H1 (cell line): ENCODE measurements around the gene ZSCAN30. TPM values are rescaled to one million over a fixed set of nuclear protein-coding genes. Genes with fewer than 3 reads are reported as not detected.

Experiments used
- CTCF ChIA-PET: fragments of 300-600 bp; sonication (Branson Sonifier 250); formaldehyde crosslinking; loops from one replicate; lab custom pipeline; 2021; ENCODE audit not compliant: partially characterized antibody; lab: Charles Lee
- POLR2A ChIA-PET: fragments of 300-600 bp; sonication (Branson Sonifier 250); formaldehyde crosslinking; loops from one replicate; lab custom pipeline; 2021; ENCODE audit warnings: inconsistent platforms; ENCODE audit not compliant: partially characterized antibody; lab: Charles Lee
- DNase-seq, 2 experiments: peaks; one replicate each; pipeline versions ENCODE4 v3.0.0 to v3.0.0-alpha.2; 2010 to 2022; ENCODE audit warnings: low spot score in 2 of 2, low read depth in 1 of 2, mixed read lengths in 1 of 2
- FAIRE-seq: peaks from 2 replicates; lab custom pipeline; 2011; peaks lifted over from hg19 to GRCh38; lab: Jason Lieb, UNC
- H2AFZ ChIP-seq: 2 replicates; pipeline ENCODE4 v1.8.1; 2012; ENCODE audit warnings: low read length, inconsistent platforms
- H2AK5ac ChIP-seq: 2 replicates; pipeline ENCODE4 v1.6.1; 2013; ENCODE audit warnings: low read depth, low read length
- H2BK120ac ChIP-seq: replicated peaks from 2 replicates; pipeline ENCODE3; 2013; ENCODE audit warnings: low read depth, low read length, inconsistent platforms
- H2BK12ac ChIP-seq: 2 replicates; pipeline ENCODE4 v1.6.1; 2013; ENCODE audit warnings: low read depth, low read length
- H2BK15ac ChIP-seq: 2 replicates; pipeline ENCODE4 v1.6.1; 2013; ENCODE audit warnings: low read length
- H2BK20ac ChIP-seq: 2 replicates; pipeline ENCODE4 v1.6.1; 2013; ENCODE audit warnings: low read length
- H2BK5ac ChIP-seq: 2 replicates; pipeline ENCODE4 v1.6.1; 2013; ENCODE audit warnings: low read depth, low read length
- H3K14ac ChIP-seq: 2 replicates; pipeline ENCODE4 v1.6.1; 2013; ENCODE audit warnings: inconsistent platforms; ENCODE audit not compliant: insufficient read length
- H3K18ac ChIP-seq: 2 replicates; pipeline ENCODE4 v1.6.1; 2013; ENCODE audit warnings: low read length; ENCODE audit errors: extremely low read depth
- H3K23ac ChIP-seq: 2 replicates; pipeline ENCODE4 v1.6.1; 2013; ENCODE audit warnings: inconsistent platforms; ENCODE audit not compliant: insufficient read length
- H3K23me2 ChIP-seq: 2 replicates; pipeline ENCODE4 v1.6.1; 2013; ENCODE audit warnings: low read depth, low read length
- H3K27ac ChIP-seq: 2 replicates; pipeline ENCODE4 v1.6.1; 2011; ENCODE audit warnings: low read depth, low read length, inconsistent platforms
- H3K27me3 ChIP-seq, 4 experiments: replicated peaks in 1 of 4; 1 replicate in 1 of 4; 2 replicates in 3 of 4; pipeline versions ENCODE4 v1.6.1 to v1.8.1; 2011 to 2013; ENCODE audit warnings: low read length in 3 of 4, mild to moderate bottlenecking in 3 of 4, inconsistent platforms in 2 of 4, mixed read lengths in 2 of 4, moderate library complexity in 1 of 4; ENCODE audit not compliant: control insufficient read depth in 3 of 4, insufficient read depth in 3 of 4; ENCODE audit errors: extremely low read depth in 1 of 4
- H3K36me3 ChIP-seq, 4 experiments: 2 replicates each; pipeline versions ENCODE4 v1.6.1 to v1.8.1; 2011 to 2013; ENCODE audit warnings: mild to moderate bottlenecking in 4 of 4, low read length in 3 of 4, moderate library complexity in 2 of 4, control low read depth in 1 of 4, inconsistent platforms in 1 of 4; ENCODE audit not compliant: insufficient read depth in 4 of 4, control insufficient read depth in 2 of 4
- H3K4ac ChIP-seq: replicated peaks from 2 replicates; pipeline ENCODE3; 2013; ENCODE audit warnings: low read length, low read depth, mixed read lengths, inconsistent platforms; ENCODE audit not compliant: insufficient read length
- H3K4me1 ChIP-seq, 4 experiments: replicated peaks in 1 of 4; 1 replicate in 1 of 4; 2 replicates in 3 of 4; pipeline versions ENCODE4 v1.6.1 to v1.8.1; 2011 to 2013; ENCODE audit warnings: low read length in 3 of 4, inconsistent platforms in 2 of 4, mixed read lengths in 1 of 4; ENCODE audit not compliant: insufficient read depth in 4 of 4, control insufficient read depth in 3 of 4
- H3K4me2 ChIP-seq, 2 experiments: 2 replicates each; pipeline versions ENCODE4 v1.6.1 to v1.8.1; 2011 to 2013; ENCODE audit warnings: low read depth in 2 of 2, low read length in 2 of 2, control low read depth in 1 of 2, inconsistent platforms in 1 of 2, mild to moderate bottlenecking in 1 of 2; ENCODE audit not compliant: insufficient read depth in 1 of 2
- H3K4me3 ChIP-seq, 4 experiments: fragments of 200-600, 300-600 bp in 1 of 4; sonication (generic), shearing (Covaris generic), sonication (Bioruptor Twin) in 1 of 4; 2 replicates each; pipeline versions ENCODE4 v1.5.1 to v1.8.1; 2011 to 2016; ENCODE audit warnings: low read length in 4 of 4, low read depth in 3 of 4, control low read depth in 2 of 4, inconsistent platforms in 2 of 4, mild to moderate bottlenecking in 2 of 4, mixed read lengths in 1 of 4, moderate library complexity in 1 of 4; ENCODE audit not compliant: insufficient read depth in 2 of 4; ENCODE audit errors: extremely low read depth in 1 of 4
- H3K56ac ChIP-seq: replicated peaks from 2 replicates; pipeline ENCODE3; 2013; ENCODE audit warnings: low read depth, mild to moderate bottlenecking, mixed read lengths, low read length, inconsistent platforms; ENCODE audit not compliant: insufficient read length
- H3K79me1 ChIP-seq: 2 replicates; pipeline ENCODE4 v1.6.1; 2013; ENCODE audit warnings: low read depth, low read length, control low read depth
- H3K79me2 ChIP-seq, 2 experiments: 2 replicates each; pipeline versions ENCODE4 v1.6.1 to v1.8.1; 2012 to 2013; ENCODE audit warnings: low read length in 2 of 2, mild to moderate bottlenecking in 2 of 2, inconsistent platforms in 1 of 2; ENCODE audit not compliant: insufficient read depth in 2 of 2, control insufficient read depth in 1 of 2
- H3K9ac ChIP-seq, 4 experiments: replicated peaks in 1 of 4; 1 replicate in 1 of 4; 2 replicates in 3 of 4; pipeline versions ENCODE4 v1.6.1 to v1.8.1; 2011 to 2013; ENCODE audit warnings: low read depth in 3 of 4, low read length in 3 of 4, control low read depth in 2 of 4, mild to moderate bottlenecking in 2 of 4, moderate library complexity in 2 of 4, inconsistent platforms in 1 of 4; ENCODE audit errors: extremely low read depth in 1 of 4
- H3K9me3 ChIP-seq, 2 experiments: 2 replicates each; pipeline versions ENCODE4 v1.6.1 to v1.8.1; 2012 to 2013; ENCODE audit warnings: mild to moderate bottlenecking in 2 of 2, moderate library complexity in 2 of 2, control low read depth in 1 of 2, inconsistent platforms in 1 of 2, low read depth in 1 of 2, low read length in 1 of 2, mixed read lengths in 1 of 2; ENCODE audit not compliant: insufficient read depth in 2 of 2
- H4K20me1 ChIP-seq, 2 experiments: replicated peaks in 1 of 2; 2 replicates each; pipeline versions ENCODE3 to v1.8.1; 2011 to 2013; ENCODE audit warnings: inconsistent platforms in 2 of 2, low read length in 2 of 2, mild to moderate bottlenecking in 1 of 2; ENCODE audit not compliant: insufficient read depth in 2 of 2, control insufficient read depth in 1 of 2
- H4K5ac ChIP-seq: 2 replicates; pipeline ENCODE4 v1.6.1; 2013; ENCODE audit warnings: low read length, low read depth, mixed read lengths, inconsistent platforms; ENCODE audit not compliant: insufficient read length
- H4K8ac ChIP-seq: 2 replicates; pipeline ENCODE4 v1.8.0; 2013; ENCODE audit warnings: mild to moderate bottlenecking, moderate library complexity, low read length, inconsistent platforms; ENCODE audit not compliant: insufficient read depth; ENCODE audit errors: extremely low read depth
- H4K91ac ChIP-seq: replicated peaks from 2 replicates; pipeline ENCODE3; 2013; ENCODE audit warnings: low read length, mixed read lengths, inconsistent platforms; ENCODE audit not compliant: insufficient read length
- MAFK ChIP-seq: IDR thresholded peaks from 2 replicates; pipeline ENCODE4 v1.6.1; 2012; ENCODE audit warnings: low read depth, mild to moderate bottlenecking, improper control_type of control experiment, low read length
- POLR2AphosphoS5 ChIP-seq: IDR thresholded peaks from 2 replicates; pipeline ENCODE4 v1.6.1; 2011; ENCODE audit warnings: low read depth, low read length
- RAD21 ChIP-seq, 2 experiments: IDR thresholded peaks in 1 of 2; conservative IDR thresholded peaks in 1 of 2; 2 replicates each; pipeline ENCODE4 v1.6.1; 2011; ENCODE audit warnings: low read depth in 2 of 2, low read length in 2 of 2, improper control_type of control experiment in 1 of 2, inconsistent platforms in 1 of 2, mild to moderate bottlenecking in 1 of 2, moderate library complexity in 1 of 2
- SIX5 ChIP-seq: IDR thresholded peaks from 2 replicates; pipeline ENCODE4 v1.6.1; 2011; ENCODE audit warnings: mild to moderate bottlenecking, low read depth, low read length
- TAF1 ChIP-seq: IDR thresholded peaks from 2 replicates; pipeline ENCODE4 v1.6.1; 2011; ENCODE audit warnings: mild to moderate bottlenecking, low read depth, low read length
- YY1 ChIP-seq: IDR thresholded peaks from 2 replicates; pipeline ENCODE4 v1.6.1; 2011; ENCODE audit warnings: low read depth, mild to moderate bottlenecking, low read length
- WGBS, 2 experiments: shearing (Covaris generic) in 1 of 2; methylation state at CpG; one replicate each; pipeline versions ENCODE4 v1.1.6 to v1.1.7; 2013 to 2015; ENCODE audit warnings: low lambda C conversion rate in 2 of 2, mixed read lengths in 2 of 2, inconsistent platforms in 1 of 2, low coverage in 1 of 2, missing lambda C conversion rate in 1 of 2; ENCODE audit not compliant: insufficient replicate concordance in 2 of 2, insufficient coverage in 1 of 2, insufficient read length in 1 of 2; ENCODE audit errors: extremely low coverage in 1 of 2, missing lambda C conversion rate in 1 of 2; 5-methylcytosine and 5-hydroxymethylcytosine counted together
- polyA plus RNA-seq, 7 experiments: library from polyadenylated mRNA; depleted of rRNA in 3 of 7; stranded (reverse) in 5 of 7; unstranded in 2 of 7; fragments of >200 nt in 5 of 7; fragments of 200-250 nt in 2 of 7; gene quantifications; 1 replicate in 5 of 7; 2 replicates in 1 of 7; 4 replicates in 1 of 7; pipeline versions ENCODE4 v1.2.1 to v1.2.3, GENCODE V29; 2011 to 2013; ENCODE audit warnings: missing spikeins in 2 of 7, mixed read lengths in 2 of 7
- total RNA-seq: library from RNA; stranded (reverse); fragmentation: NEBNext Ultra II Directional; extraction: Animal tissue kit (Norgen Biotek cat#: 25700); gene quantifications from 2 replicates; pipeline ENCODE4 v1.2.1, GENCODE V29; 2021
- TF ChIP-seq, protein P1 (sequence below): IDR thresholded peaks from 2 replicates; pipeline ENCODE4 v1.6.1; 2011; ENCODE audit warnings: low read length, improper control_type of control experiment

Gene ZSCAN30
- total and polyA plus RNA-seq, 2 of the 8 experiments (the other 6 are each of a cell fraction or from before 2014, with no cell fraction given): 4.4 to 10.3 TPM

GRCh38 chr18:35289293-35289692 is 736 bp downstream of the ZSCAN30 start:
- Histone ChIP-seq H3K23ac (no peak overlapping the region), H3K56ac (peak overlapping the region; percentile 74), H2BK12ac (0 out of 2 replicates have a peak overlapping the region, but pooled peaks have one; percentile 51), H2BK15ac (no peak overlapping the region), H2BK5ac (peak overlapping the region; percentile 12; the same call in 1 of the 2 replicates), H3K36me3 (peaks cover 0 to 7% (median 4%) of the 10 kb centered on the region in 4 experiments; a peak in 5 of 8 replicates), H2AK5ac (no peak overlapping the region), H3K79me2 (peaks cover 0 to 52% of the 10 kb centered on the region in 2 experiments; a peak in 2 of 4 replicates), H2BK120ac (no peak overlapping the region), H3K23me2 (peaks cover 9% of the 10 kb centered on the region), H3K79me1 (peaks cover 15% of the 10 kb centered on the region), H3K9me3 (peaks cover 7% of the 10 kb centered on the region in 2 experiments), H4K5ac (peak overlapping the region; percentile 65), H3K4me1 (peaks cover 0 to 10% (median 0%) of the 10 kb centered on the region in 4 experiments; a peak in 2 of 7 replicates), H3K4me2 (peak overlapping the region; percentile 85 to 91), H2AFZ (peak overlapping the region; percentile 90; the same call in 1 of the 2 replicates), H3K27me3 (no peaks in the 10 kb centered on the region), H3K4me3 (peak overlapping the region; percentile 83 to 97 (median 90)), H4K20me1 (no peaks in the 10 kb centered on the region), H4K8ac (no peak overlapping the region), H3K9ac (peak overlapping the region; percentile 46 to 91 (median 64); a peak in 4 of 7 replicates), H2BK20ac (peak overlapping the region; percentile 3; the same call in 1 of the 2 replicates), H4K91ac (peak overlapping the region; percentile 10), H3K18ac (peak overlapping the region; percentile 24; the same call in 1 of the 2 replicates), H3K27ac (peak overlapping the region; percentile 62; the same call in 1 of the 2 replicates), H3K14ac (no peak overlapping the region), H3K4ac (peak overlapping the region; percentile 81)
- ChIA-PET CTCF (interaction anchor here (1.3 to 2.1 kb wide), 6 partner anchors 12 to 66 kb away, joined by 3 to 11 read pairs (median 4); no protein-coding TSS in a partner anchor), POLR2A (interaction anchor here (0.6 to 3.5 kb wide), 16 partner anchors 10 to 263 kb away, joined by 3 to 53 read pairs (median 6); partner anchors contain the start of genes ZNF24 and ZNF397)
- WGBS, 2 experiments: 68% methylated on average over 6 of the region's 6 CpGs; no CpG with 5 or more reads in 1 of the 2 experiments
- FAIRE-seq (no peak), DNase-seq (no peak)
- TF ChIP-seq SIX5: no peak
- no peak for TF ChIP-seq MAFK
- no peak for TF ChIP-seq RAD21 (IDR thresholded peaks at IDR 0.05 in 1 of 2, conservative IDR thresholded peaks at IDR 0.05 in 1 of 2; ENCODE audit: low read depth in 2 of 2, low read length in 2 of 2)
- no peak for TF ChIP-seq YY1
- TF ChIP-seq POLR2AphosphoS5: no peak
- TF ChIP-seq, protein P1, sequence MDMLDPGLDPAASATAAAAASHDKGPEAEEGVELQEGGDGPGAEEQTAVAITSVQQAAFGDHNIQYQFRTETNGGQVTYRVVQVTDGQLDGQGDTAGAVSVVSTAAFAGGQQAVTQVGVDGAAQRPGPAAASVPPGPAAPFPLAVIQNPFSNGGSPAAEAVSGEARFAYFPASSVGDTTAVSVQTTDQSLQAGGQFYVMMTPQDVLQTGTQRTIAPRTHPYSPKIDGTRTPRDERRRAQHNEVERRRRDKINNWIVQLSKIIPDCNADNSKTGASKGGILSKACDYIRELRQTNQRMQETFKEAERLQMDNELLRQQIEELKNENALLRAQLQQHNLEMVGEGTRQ: no peak
- no peak for TF ChIP-seq TAF1
